Measurements from ENCODE around the gene PRDX3.

The PRDX3 gene

GRCh38 chr10:119118231-119118630 is 60.4 kb downstream of the PRDX3 start:
- DNase-seq: no peak

All from NCI-H2081 treated with DMSO at 0.1 percent for 48 hours (cell line).